ENCODE results near the gene PFKM.

The PFKM gene

DNA sequence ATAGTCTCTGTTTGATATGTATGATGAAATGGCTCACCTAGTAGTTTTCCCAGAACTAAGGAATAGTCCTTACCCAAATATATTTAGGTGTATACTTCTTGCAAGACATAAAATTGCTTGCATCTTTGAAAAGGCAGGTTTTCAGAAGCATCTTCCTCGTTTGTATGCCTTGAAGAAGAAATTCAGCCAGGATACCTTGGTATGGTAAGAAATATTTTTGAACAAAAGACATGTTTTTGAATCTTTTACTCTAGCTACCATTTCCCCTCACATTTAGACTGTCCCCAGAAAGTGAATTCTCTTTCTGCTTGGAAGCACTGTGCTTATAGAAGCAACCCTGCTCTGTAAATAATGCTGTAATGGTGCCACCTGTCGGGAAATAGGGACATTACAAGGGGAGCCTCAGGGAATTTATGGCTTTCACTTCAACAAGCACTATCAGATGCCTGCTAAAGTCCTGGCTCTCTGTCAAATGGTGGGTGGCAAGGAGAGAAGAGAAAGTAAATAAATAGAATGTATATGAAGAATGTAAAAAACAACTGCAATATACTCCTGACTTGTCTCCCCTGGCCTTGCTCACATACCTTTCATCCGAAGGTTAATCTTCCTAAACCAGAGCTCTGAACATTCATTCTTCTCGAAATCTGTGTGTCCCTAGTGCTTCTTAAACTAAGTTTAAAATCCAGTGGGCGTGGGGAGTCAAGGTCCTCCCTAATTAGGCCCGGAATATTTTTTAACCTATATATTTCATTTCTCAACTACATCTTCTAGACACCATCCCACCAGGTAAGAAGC is 70.4 kb downstream of the PFKM start:
- FAIRE-seq, result peak; percentile 96

DNA sequence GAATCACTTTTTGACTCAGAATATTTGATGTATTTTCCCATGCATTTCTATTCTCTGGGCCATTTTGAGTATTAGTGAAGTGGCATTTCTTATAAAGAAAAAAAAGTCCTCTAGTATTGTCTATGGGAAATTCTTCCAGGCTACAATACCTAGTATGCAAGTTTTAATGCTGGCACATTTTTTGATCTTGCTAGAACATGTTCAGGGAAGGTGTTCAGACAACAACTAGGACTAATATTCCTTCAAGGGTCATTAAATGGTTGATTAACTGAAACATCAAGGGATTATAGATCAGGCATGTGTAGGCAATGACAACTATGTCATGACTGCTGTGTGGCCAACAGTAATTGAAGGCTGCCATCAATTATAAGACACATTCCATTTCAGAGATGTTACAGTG is 71.9 kb downstream of the PFKM start:
- FAIRE-seq, result no peak

DNA sequence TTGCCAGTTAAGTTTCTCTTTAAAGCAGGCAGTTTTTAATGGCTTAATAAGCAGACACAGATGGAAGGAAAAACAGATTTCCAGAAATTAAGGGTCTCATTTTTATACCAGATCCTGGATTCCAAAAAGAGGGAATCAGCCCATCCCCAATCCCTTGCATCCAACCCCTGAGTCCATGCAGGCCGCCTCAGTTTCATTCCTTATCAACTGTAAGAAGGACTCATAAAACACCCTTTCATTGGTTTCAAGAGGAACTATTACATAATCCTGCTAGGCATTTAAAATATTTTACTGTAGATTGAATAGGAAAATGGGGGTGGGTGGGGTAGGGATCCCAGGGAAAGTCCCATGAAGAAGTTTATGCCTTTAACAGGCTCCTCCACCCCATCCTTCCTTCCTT is 73.7 kb downstream of the PFKM start:
- no peak for FAIRE-seq

DNA sequence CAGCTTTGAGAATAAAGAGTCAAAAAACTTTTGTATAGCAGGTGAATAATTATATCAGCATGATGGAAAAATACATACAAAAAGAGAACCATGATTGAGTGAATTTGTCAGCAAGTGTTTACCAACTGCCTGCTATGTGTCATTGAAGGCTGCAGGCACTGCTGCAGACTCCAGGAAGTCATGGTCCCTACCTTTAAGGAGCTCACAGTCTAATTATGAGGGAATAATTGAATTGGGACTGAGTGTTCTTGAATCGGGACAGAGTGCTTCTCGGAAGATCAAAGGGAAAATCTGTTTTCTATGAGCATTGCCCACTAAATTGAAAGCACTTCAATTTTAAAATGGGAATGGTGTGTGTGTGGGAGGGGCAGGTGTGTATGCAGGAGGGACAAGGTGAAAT is 74.5 kb downstream of the PFKM start:
- no peak for FAIRE-seq

DNA sequence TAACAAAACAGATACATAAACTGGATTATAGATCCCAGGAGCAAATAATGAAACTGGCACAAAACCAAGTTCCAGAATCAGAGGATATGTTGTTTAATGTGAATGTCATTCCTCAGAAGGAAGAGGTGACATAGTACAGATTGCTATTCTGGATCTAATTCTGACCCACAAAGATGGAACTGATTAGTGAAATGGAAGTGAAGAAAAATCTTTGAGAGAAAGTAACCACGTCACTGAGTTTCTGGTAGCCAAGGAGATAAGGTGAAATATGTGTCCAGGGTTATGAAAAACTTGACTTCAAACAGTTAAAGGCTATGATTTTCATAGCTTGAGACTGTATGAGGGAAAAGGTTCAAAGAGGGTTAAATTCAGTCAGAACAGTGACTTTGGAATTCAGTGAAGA is 75.6 kb downstream of the PFKM start:
- no peak for FAIRE-seq
